Endothelial cell of umbilical vein (primary cell): ENCODE measurements around the gene PLK4. TPM values are rescaled to one million over a fixed set of nuclear protein-coding genes. Genes with fewer than 3 reads are reported as not detected.

Source experiments
- BruUV-seq: library from RNA; stranded (reverse); fragments of 400-500 nt; replicated peaks from 2 replicates; lab custom pipeline; 2021; lab: Mats Ljungman, UMichigan
- CTCF ChIA-PET: fragments of 300-600, 350-600 bp; sonication (Branson Sonifier 250); formaldehyde crosslinking; loops from one replicate; lab custom pipeline; 2021; ENCODE audit warnings: antibody characterized with exemption, inconsistent platforms; lab: Charles Lee
- POLR2A ChIA-PET: fragments of 300-600, 350-600 bp; sonication (Branson Sonifier 250); formaldehyde crosslinking; loops from one replicate; lab custom pipeline; 2021; ENCODE audit warnings: antibody characterized with exemption, inconsistent platforms; lab: Charles Lee
- DNase-seq: peaks from one replicate; pipeline ENCODE4 v3.0.0-alpha.2; 2011; ENCODE audit warnings: low read depth, low spot score
- FAIRE-seq: peaks from 2 replicates; lab custom pipeline; 2011; peaks lifted over from hg19 to GRCh38; lab: Jason Lieb, UNC
- H2AFZ ChIP-seq: 2 replicates; pipeline ENCODE4 v1.6.0; 2012; ENCODE audit warnings: low read depth, low read length, control low read depth, inconsistent platforms
- H3K27ac ChIP-seq: 2 replicates; pipeline ENCODE4 v1.5.1; 2011; ENCODE audit warnings: low read depth, mild to moderate bottlenecking, control low read depth, low read length, moderate library complexity; ENCODE audit not compliant: insufficient read depth
- H3K27me3 ChIP-seq, 2 experiments: 2 replicates each; pipeline versions ENCODE4 v1.6.0 to v1.6.1; 2011; ENCODE audit warnings: low read length in 2 of 2, mixed read lengths in 1 of 2; ENCODE audit not compliant: control insufficient read depth in 2 of 2, insufficient read depth in 2 of 2
- H3K36me3 ChIP-seq, 2 experiments: 2 replicates in 1 of 2; 3 replicates in 1 of 2; pipeline ENCODE4 v1.5.1; 2011; ENCODE audit warnings: low read length in 2 of 2, mild to moderate bottlenecking in 1 of 2, moderate library complexity in 1 of 2; ENCODE audit not compliant: control insufficient read depth in 2 of 2, insufficient read depth in 2 of 2; ENCODE audit errors: extremely low read depth in 1 of 2
- H3K4me1 ChIP-seq: 3 replicates; pipeline ENCODE4 v1.5.1; 2011; ENCODE audit warnings: mild to moderate bottlenecking, low read length; ENCODE audit not compliant: control insufficient read depth, insufficient read depth; ENCODE audit errors: extremely low read depth
- H3K4me2 ChIP-seq: 2 replicates; pipeline ENCODE4 v1.6.1; 2011; ENCODE audit warnings: low read length, control low read depth, mixed read lengths; ENCODE audit not compliant: insufficient read depth
- H3K4me3 ChIP-seq, 3 experiments: fragments of 200-600 bp in 1 of 3; sonication (generic), shearing (Covaris generic) in 1 of 3; replicated peaks in 1 of 3; 2 replicates each; pipeline ENCODE4 v1.5.1; 2011 to 2016; ENCODE audit warnings: control low read depth in 3 of 3, low read length in 3 of 3, mild to moderate bottlenecking in 2 of 3, inconsistent platforms in 1 of 3, low read depth in 1 of 3, moderate library complexity in 1 of 3; ENCODE audit not compliant: insufficient read depth in 1 of 3
- H3K79me2 ChIP-seq: 2 replicates; pipeline ENCODE4 v1.6.0; 2012; ENCODE audit warnings: low read length, inconsistent platforms; ENCODE audit not compliant: control insufficient read depth, insufficient read depth
- H3K9ac ChIP-seq: replicated peaks from 2 replicates; pipeline ENCODE3; 2011; ENCODE audit warnings: low read length, control low read depth; ENCODE audit not compliant: insufficient read depth; ENCODE audit errors: extremely low read depth
- H3K9me1 ChIP-seq: replicated peaks from 3 replicates; pipeline ENCODE4 v1.6.0; 2011; ENCODE audit warnings: mild to moderate bottlenecking, low read length; ENCODE audit not compliant: control insufficient read depth, insufficient read depth; ENCODE audit errors: extremely low read depth
- H3K9me3 ChIP-seq: replicated peaks from 2 replicates; pipeline ENCODE4 v1.5.1; 2012; ENCODE audit warnings: low read length, inconsistent platforms; ENCODE audit not compliant: control insufficient read depth, insufficient read depth
- H4K20me1 ChIP-seq: replicated peaks from 2 replicates; pipeline ENCODE3; 2011; ENCODE audit warnings: mild to moderate bottlenecking, low read length; ENCODE audit not compliant: control insufficient read depth, insufficient read depth; ENCODE audit errors: extremely low read depth
- CTCF ChIP-seq, 2 donors: IDR thresholded peaks; 1 replicate in 1 of 2; 2 replicates in 1 of 2; pipeline ENCODE4 v1.5.1; 2011; ENCODE audit warnings: low read length in 2 of 2, mild to moderate bottlenecking in 2 of 2, moderate library complexity in 2 of 2, control low read depth in 1 of 2, inconsistent platforms in 1 of 2, low read depth in 1 of 2; ENCODE audit not compliant: insufficient read depth in 1 of 2; ENCODE audit errors: extremely low read depth in 1 of 2
- EZH2 ChIP-seq: IDR thresholded peaks from 2 replicates; pipeline ENCODE4 v1.6.1; 2012; ENCODE audit warnings: borderline replicate concordance, low read depth, mild to moderate bottlenecking, moderate library complexity, low read length, inconsistent platforms; ENCODE audit not compliant: severe bottlenecking
- FOS ChIP-seq: IDR thresholded peaks from 2 replicates; pipeline ENCODE4 v1.6.1; 2011; ENCODE audit warnings: mild to moderate bottlenecking, low read length, moderate library complexity, borderline replicate concordance; ENCODE audit not compliant: insufficient read depth
- GATA2 ChIP-seq: IDR thresholded peaks from 2 replicates; pipeline ENCODE4 v1.7.0; 2011; ENCODE audit warnings: low read depth, mild to moderate bottlenecking, moderate library complexity, mixed read lengths, low read length; ENCODE audit not compliant: insufficient read length, insufficient read depth
- JUN ChIP-seq: IDR thresholded peaks from 2 replicates; pipeline ENCODE4 v1.6.1; 2011; ENCODE audit warnings: borderline replicate concordance, low read depth; ENCODE audit not compliant: insufficient read length, insufficient read depth
- MAX ChIP-seq: IDR thresholded peaks from 2 replicates; pipeline ENCODE4 v1.6.1; 2011; ENCODE audit not compliant: insufficient read depth, insufficient read length
- MYC ChIP-seq: IDR thresholded peaks from one replicate; pipeline ENCODE4 v1.6.1; 2011; ENCODE audit warnings: mild to moderate bottlenecking, low read depth, low read length
- POLR2A ChIP-seq: IDR thresholded peaks from 2 replicates; pipeline ENCODE4 v1.6.1; 2012; ENCODE audit warnings: low read depth, mild to moderate bottlenecking, control low read depth, low read length
- POLR2AphosphoS5 ChIP-seq: IDR thresholded peaks from 2 replicates; pipeline ENCODE4 v1.6.1; 2012; ENCODE audit warnings: low read depth, mild to moderate bottlenecking, control low read depth, low read length, moderate library complexity; ENCODE audit not compliant: insufficient read depth
- dilution Hi-C: fragments of 300-500 bp; cut with MboI; formaldehyde crosslinking; loops from one replicate; pipeline ENCODE4 v1.15.0; 2019; ENCODE audit warnings: low sequenced_read_pairs; ENCODE audit not compliant: extremely low pct_ligation_motif_present
- intact Hi-C: fragments of 100-400 bp; cut with micrococcal nuclease; formaldehyde crosslinking; loops from one replicate; pipeline ENCODE4 v1.10.0; 2022
- polyA plus RNA-seq, 4 experiments: library from polyadenylated mRNA; depleted of rRNA in 3 of 4; stranded (reverse) in 3 of 4; unstranded in 1 of 4; fragments of >200 nt; gene quantifications; 2 replicates each; pipeline versions ENCODE4 v1.2.1 to v1.2.3, GENCODE V29; 2011 to 2012; ENCODE audit warnings: missing spikeins in 1 of 4
- total RNA-seq: library from RNA; stranded (reverse); gene quantifications from 2 replicates; pipeline ENCODE4 v1.2.3, GENCODE V29; 2021

PLK4 gene
- total and polyA plus RNA-seq, 2 donors (not counting 3 experiments of a cell fraction or from before 2014, with no cell fraction given), result 13.7 to 37.7 TPM

DNA sequence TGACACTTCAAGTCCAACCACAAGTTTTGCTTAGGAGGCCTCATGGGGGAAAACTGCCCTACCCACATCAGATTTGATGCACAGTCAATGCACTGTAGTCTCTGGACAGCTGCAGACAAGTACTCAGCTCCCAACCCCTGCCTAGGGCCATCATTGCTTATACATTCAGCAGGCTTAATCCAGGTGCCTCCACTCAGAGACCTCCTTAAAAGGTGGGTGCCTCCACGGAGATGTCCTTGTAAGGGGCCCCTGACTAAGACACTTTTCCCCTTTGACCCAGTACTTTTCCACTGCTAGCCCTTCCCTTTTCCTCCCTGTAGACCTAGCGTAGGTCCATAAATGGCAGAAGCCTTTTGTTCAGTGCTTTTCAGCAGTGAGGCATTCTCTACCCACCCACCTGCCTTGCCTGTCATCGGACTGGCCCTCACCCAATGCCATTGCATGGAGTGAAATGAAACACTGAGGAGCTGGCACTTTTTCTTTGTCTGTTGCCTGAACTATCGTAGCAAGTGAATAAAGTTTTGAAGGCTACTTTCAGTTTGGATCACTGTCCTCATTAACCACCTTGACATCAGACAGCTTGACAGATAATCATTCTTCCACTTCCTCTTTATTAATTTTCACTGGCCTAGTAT is 23.8 kb upstream of the PLK4 start:
- H3K79me2 ChIP-seq, result no peaks in the 10 kb centered on the region
- DNase-seq, result no peak
- POLR2A ChIA-PET, result no interaction called here
- CTCF ChIA-PET, result interaction anchor here (1.0 kb wide), 1 partner anchor 11 kb away, joined by 3 read pairs; no protein-coding TSS in a partner anchor
- H3K9ac ChIP-seq, result no peak overlapping the region
- intact Hi-C loops (no loop called here), dilution Hi-C loops (no loop called here)
- no peaks in the 10 kb centered on the region for H3K9me1 ChIP-seq
- TF ChIP-seq FOS (no peak), MAX (no peak), JUN (no peak), CTCF (IDR thresholded peaks at IDR 0.05; ENCODE audit: extremely low read depth in 1 of 2, insufficient read depth in 1 of 2, low read depth in 1 of 2, low read length in 2 of 2) (no peak), POLR2A (no peak), POLR2AphosphoS5 (no peak), MYC (no peak), EZH2 (no peak), GATA2 (no peak)
- BruUV-seq, result no TSS peak
- H3K4me3 ChIP-seq, result no peak overlapping the region
- no peaks in the 10 kb centered on the region for H3K9me3 ChIP-seq
- no peaks in the 10 kb centered on the region for H3K36me3 ChIP-seq
- no peaks in the 10 kb centered on the region for H4K20me1 ChIP-seq
- no peak for FAIRE-seq
- H2AFZ ChIP-seq, result no peak overlapping the region
- no peaks in the 10 kb centered on the region for H3K4me1 ChIP-seq
- H3K27ac ChIP-seq, result no peak overlapping the region
- no peak overlapping the region for H3K4me2 ChIP-seq
- H3K27me3 ChIP-seq, result no peaks in the 10 kb centered on the region
